Glomerular visceral epithelial cell (primary cell): ENCODE results near the gene CCDC38.
A peak's percentile ranks its signal among the peaks of the same experiment; 100 is the strongest.
"Not testable (repeated sequence)": the region's sequence is repeated elsewhere in the genome, so short reads cannot be mapped to it uniquely, and the experiment has no call there.

Experiments used
- DNase-seq: peaks from one replicate; pipeline ENCODE4 v3.0.0-alpha.2; 2016; ENCODE audit errors: extremely low spot score

The CCDC38 gene

GRCh38 chr12:95942524-95943329 lies at the start of gene CCDC38:
CCDC38 (minus strand) TSS chr12:95942614; CDS start chr12:95936509, 6,105 bp downstream.
- peak; percentile 81 for DNase-seq

GRCh38 chr12:95990136-95990535 lies 47.7 kb upstream of the CCDC38 start:
- no peak for DNase-seq

- DNase-seq: no peak
Measured at GRCh38 chr12:95989504-95990123, 47.2 kb upstream of the CCDC38 start.

- no peak for DNase-seq
Measured at GRCh38 chr12:95988506-95989275, 46.3 kb upstream of the CCDC38 start.

- DNase-seq: no peak
Measured at GRCh38 chr12:95986635-95987570, 44.5 kb upstream of the CCDC38 start.

GRCh38 chr12:95984682-95985081 lies 42.3 kb upstream of the CCDC38 start:
- no peak for DNase-seq

- DNase-seq: no peak
Measured at GRCh38 chr12:95982602-95983001, 40.2 kb upstream of the CCDC38 start.

- no peak for DNase-seq
Measured at GRCh38 chr12:95980437-95980836, 38.0 kb upstream of the CCDC38 start.

- DNase-seq: no peak
Measured at GRCh38 chr12:95978774-95979173, 36.4 kb upstream of the CCDC38 start.

- DNase-seq: no peak
Measured at GRCh38 chr12:95978351-95978750, 35.9 kb upstream of the CCDC38 start.

- DNase-seq: no peak
Measured at GRCh38 chr12:95977764-95978305, 35.4 kb upstream of the CCDC38 start.

GRCh38 chr12:95976416-95976832 lies 34.0 kb upstream of the CCDC38 start:
- DNase-seq: no peak

- no peak for DNase-seq
Measured at GRCh38 chr12:95975491-95975890, 33.1 kb upstream of the CCDC38 start.

- no peak for DNase-seq
Measured at GRCh38 chr12:95974358-95974757, 31.9 kb upstream of the CCDC38 start.

- no peak for DNase-seq
Measured at GRCh38 chr12:95972832-95973456, 30.5 kb upstream of the CCDC38 start.

- DNase-seq: no peak
Measured at GRCh38 chr12:95970905-95971304, 28.5 kb upstream of the CCDC38 start.

- not testable (repeated sequence) for DNase-seq
Measured at GRCh38 chr12:95969116-95969515, 26.7 kb upstream of the CCDC38 start.

GRCh38 chr12:95967301-95967700 lies 24.9 kb upstream of the CCDC38 start:
- DNase-seq: no peak

- no peak for DNase-seq
Measured at GRCh38 chr12:95966287-95966870, 24.0 kb upstream of the CCDC38 start.

- DNase-seq: no peak
Measured at GRCh38 chr12:95963096-95963495, 20.7 kb upstream of the CCDC38 start.
